ENCODE results near the gene CNDP2.

CNDP2 gene

DNA sequence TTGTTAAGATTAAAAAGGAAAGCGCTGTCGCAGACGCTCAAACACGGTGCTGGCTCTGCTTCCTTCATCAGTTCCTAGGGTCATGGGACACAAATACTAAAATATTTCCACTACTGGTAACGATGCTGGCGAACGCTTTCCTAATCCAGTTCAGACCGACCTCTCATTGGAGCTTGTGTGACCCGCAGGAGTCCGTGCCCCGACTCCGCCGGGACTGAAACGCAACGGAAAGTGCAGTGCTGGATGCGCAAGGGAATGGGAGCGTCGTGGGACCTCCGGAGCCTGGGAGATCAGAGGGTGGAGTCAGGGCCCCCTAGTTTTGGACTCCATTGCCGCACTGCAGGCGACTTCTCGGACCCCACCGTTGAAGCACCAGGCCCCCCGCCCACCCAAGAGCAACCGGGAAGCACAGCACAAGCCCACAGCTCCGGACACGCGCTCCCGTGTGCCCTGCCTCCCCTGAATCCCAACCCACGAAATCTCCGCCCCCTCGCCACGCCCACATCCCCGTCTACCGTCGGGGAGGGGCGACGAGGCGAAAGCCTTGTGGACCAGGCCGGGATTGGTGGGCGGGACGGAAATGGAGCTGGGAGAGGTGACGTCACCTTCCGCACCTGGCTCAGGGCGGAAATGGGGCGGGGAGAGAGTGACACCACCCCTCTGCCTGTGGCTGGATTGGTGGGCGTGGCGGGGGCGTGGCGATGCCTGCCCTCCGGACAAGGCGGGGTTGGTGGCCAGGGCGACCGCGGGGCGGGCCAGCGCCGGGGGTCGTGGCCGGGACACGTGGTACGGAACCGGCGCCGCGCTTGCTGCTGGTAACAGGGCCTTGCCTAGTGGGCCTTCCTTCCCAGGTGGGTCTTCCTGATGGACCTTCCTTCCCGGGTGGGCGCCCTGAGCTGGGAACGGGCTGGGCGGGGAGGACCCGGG, at the start of gene CNDP2:
Gene CNDP2, plus strand, starts transcription at position 783 of the 927 bp plus-strand sequence. CDS start 3,611 bp downstream, outside the sequence.
- peaks cover 45% of the 10 kb centered on the region for H3K4me1 Mint-ChIP-seq
- peaks cover 31% of the 10 kb centered on the region for H3K36me3 Mint-ChIP-seq (ENCODE audit: low read depth)

DNA sequence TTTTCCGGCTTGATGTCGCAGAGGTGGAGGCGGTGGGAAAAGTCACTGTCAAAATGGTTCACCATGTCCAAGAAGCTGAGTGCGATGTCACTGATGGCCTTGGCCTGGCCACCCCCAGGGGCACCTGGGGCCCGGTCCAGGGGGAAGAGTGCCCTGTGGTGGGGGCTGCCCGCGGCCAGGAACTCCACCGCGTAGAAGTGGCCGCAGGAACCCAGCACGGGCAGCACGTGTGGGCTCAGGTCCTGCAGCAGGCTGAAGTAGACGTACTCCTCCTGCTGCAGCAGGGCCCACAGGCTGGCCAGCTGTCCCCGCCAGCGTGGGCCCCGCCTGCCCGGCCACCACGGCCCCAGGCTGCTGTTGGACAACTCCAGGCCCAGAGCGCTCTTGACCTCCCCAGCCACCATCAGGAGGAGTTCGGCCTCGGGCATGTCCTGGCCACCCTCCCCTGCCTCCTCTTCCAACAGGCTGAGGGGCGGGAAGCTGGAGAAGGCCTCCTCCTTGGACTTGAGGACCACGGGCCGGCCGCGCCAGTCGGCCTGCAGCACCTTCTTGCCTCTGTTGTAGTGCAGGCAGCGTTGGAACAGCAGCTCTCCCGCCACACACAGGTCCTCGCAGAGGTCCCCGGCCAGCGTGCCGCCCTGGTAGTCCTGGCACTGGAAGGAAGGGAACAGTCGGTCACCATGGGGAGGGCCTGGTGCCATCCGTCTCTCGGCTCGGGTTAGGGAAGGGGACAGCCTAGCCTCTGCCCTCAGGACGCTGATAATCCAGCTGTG, 49.3 kb upstream of the CNDP2 start:
- no peak for DNase-seq
- H3K36me3 Mint-ChIP-seq (ENCODE audit: low read depth): no peaks in the 10 kb centered on the region
- peaks cover 25% of the 10 kb centered on the region for H3K27me3 Mint-ChIP-seq (ENCODE audit: low read depth, poor library complexity)
- H3K4me1 Mint-ChIP-seq: peaks cover 16% of the 10 kb centered on the region
- no peak overlapping the region for H3K4me3 Mint-ChIP-seq
- H3K27ac Mint-ChIP-seq: no peak overlapping the region
- peaks cover 3% of the 10 kb centered on the region for H3K9me3 Mint-ChIP-seq
- TF ChIP-seq, protein P1, sequence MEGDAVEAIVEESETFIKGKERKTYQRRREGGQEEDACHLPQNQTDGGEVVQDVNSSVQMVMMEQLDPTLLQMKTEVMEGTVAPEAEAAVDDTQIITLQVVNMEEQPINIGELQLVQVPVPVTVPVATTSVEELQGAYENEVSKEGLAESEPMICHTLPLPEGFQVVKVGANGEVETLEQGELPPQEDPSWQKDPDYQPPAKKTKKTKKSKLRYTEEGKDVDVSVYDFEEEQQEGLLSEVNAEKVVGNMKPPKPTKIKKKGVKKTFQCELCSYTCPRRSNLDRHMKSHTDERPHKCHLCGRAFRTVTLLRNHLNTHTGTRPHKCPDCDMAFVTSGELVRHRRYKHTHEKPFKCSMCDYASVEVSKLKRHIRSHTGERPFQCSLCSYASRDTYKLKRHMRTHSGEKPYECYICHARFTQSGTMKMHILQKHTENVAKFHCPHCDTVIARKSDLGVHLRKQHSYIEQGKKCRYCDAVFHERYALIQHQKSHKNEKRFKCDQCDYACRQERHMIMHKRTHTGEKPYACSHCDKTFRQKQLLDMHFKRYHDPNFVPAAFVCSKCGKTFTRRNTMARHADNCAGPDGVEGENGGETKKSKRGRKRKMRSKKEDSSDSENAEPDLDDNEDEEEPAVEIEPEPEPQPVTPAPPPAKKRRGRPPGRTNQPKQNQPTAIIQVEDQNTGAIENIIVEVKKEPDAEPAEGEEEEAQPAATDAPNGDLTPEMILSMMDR (IDR thresholded peaks at IDR 0.05): no peak

More for the DNA sequence above, at the start of gene CNDP2:
- peak; percentile 100 for DNase-seq
- Mint-ChIP-seq H3K27me3 (ENCODE audit: low read depth, poor library complexity) (peaks cover 7% of the 10 kb centered on the region), H3K9me3 (peaks cover 9% of the 10 kb centered on the region), H3K4me3 (peak within 1 kb of the TSS; percentile 93), H3K27ac (peak within 1 kb of the TSS; percentile 97)
- TF ChIP-seq, protein P1 (IDR thresholded peaks at IDR 0.05): no peak

DNA sequence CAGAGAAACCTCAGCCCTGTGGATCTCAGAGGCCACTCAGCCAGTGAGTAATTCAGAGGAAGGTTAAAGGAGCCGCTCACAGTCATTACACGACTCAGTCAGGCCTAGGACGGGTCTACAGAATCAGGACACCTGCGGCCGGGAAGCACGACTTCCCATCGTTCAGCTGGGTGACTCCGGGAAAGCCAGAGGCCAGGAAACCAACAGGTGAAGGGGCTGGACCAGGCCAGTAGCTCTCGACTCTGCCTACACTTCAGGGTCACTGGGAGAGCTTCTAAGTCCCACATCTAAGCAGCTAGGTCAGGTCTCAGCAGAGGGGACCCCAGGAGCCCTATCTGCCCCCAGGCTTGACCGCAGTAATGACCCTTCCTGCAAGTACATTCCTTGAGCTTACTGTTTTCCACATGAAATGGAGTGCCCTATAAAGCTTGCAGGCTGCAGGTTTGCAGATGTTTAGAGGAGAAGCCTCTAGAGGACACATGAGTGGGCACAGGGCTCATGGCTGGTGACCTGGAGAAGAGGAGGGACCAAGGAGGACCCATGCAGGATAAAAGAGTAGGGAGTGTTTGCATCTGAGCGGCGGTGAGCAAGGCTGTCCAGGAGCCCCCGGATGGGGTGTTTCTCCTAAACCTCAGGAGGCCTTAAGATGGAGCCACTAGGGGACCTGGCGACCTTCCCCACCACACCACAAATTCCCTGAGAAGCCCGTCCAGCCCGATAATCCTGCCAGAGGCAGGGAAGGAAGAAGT, 48.6 kb upstream of the CNDP2 start:
- Mint-ChIP-seq H3K36me3 (ENCODE audit: low read depth) (no peaks in the 10 kb centered on the region), H3K4me3 (no peak overlapping the region), H3K4me1 (peaks cover 23% of the 10 kb centered on the region), H3K27me3 (ENCODE audit: low read depth, poor library complexity) (peaks cover 25% of the 10 kb centered on the region), H3K27ac (peak overlapping the region; percentile 12), H3K9me3 (peaks cover 3% of the 10 kb centered on the region)
- TF ChIP-seq, protein P1 (IDR thresholded peaks at IDR 0.05): no peak
- DNase-seq: no peak

DNA sequence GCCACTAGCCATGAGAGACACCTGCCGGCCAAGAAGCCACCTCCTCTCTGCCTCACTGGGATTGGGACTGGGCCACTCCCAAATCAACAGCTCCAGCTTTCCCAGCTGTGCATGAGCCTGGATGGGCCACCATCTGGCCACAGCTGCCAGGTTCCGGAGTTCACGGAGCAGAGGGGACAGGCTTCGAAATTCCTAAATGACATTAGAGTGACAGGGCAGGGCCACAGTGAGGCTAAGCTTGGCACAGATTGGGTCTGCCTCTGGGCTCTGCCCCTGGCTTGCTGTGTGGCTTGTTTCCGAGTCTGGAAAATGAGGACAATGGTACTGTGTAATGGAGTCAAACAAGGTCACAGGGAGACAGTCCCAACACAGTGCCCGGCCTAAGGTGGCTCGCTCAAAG, 45.5 kb upstream of the CNDP2 start:
- H3K27me3 Mint-ChIP-seq (ENCODE audit: low read depth, poor library complexity): peaks cover 15% of the 10 kb centered on the region
- peaks cover 3% of the 10 kb centered on the region for H3K9me3 Mint-ChIP-seq
- H3K4me1 Mint-ChIP-seq: peaks cover 36% of the 10 kb centered on the region
- no peak overlapping the region for H3K27ac Mint-ChIP-seq
- no peaks in the 10 kb centered on the region for H3K36me3 Mint-ChIP-seq (ENCODE audit: low read depth)
- no peak overlapping the region for H3K4me3 Mint-ChIP-seq
- DNase-seq: no peak
- TF ChIP-seq, protein P1 (IDR thresholded peaks at IDR 0.05): no peak

DNA sequence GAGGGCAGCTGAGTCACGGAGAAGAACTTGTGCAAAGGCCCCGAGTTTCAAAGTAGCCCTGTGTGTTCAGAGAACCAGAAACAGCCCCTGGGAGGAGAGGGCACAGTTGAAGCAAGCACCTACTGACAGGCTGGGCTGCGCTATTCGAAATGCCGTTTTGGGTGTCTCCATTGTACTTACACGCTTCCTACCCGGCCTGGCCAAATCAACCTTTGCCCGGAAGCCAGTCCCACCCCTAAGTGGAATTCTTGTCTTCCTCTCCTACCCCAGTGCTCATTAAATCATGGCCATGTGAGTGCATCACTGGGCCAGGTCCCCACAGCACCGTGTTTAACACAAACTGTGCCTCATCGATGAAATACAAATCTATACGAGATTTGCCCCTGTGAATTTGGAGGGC, 45.0 kb upstream of the CNDP2 start:
- peaks cover 35% of the 10 kb centered on the region for H3K4me1 Mint-ChIP-seq
- H3K9me3 Mint-ChIP-seq: peaks cover 3% of the 10 kb centered on the region
- no peaks in the 10 kb centered on the region for H3K36me3 Mint-ChIP-seq (ENCODE audit: low read depth)
- H3K4me3 Mint-ChIP-seq: no peak overlapping the region
- no peak overlapping the region for H3K27ac Mint-ChIP-seq
- no peak for DNase-seq
- TF ChIP-seq, protein P1 (IDR thresholded peaks at IDR 0.05): no peak
- peaks cover 20% of the 10 kb centered on the region for H3K27me3 Mint-ChIP-seq (ENCODE audit: low read depth, poor library complexity)
